Panc1 (cell line): ENCODE results near the gene PDLIM4. TPM values are rescaled to one million over a fixed set of nuclear protein-coding genes. Genes with fewer than 3 reads are reported as not detected.

Experiments
- ATAC-seq: fragments of 200-7000 bp; cut with Tn5 transposase; 2 replicates; pipeline ENCODE4 v1.9.1; 2020; ENCODE audit warnings: mild to moderate bottlenecking, moderate library complexity
- BruUV-seq: library from RNA; stranded (reverse); fragments of 400-500 nt; replicated peaks from 2 replicates; lab custom pipeline; 2021; lab: Mats Ljungman, UMichigan
- CTCF ChIA-PET: fragments of 300-600 bp; sonication (Branson Sonifier 250); formaldehyde crosslinking; loops from one replicate; lab custom pipeline; 2022; ENCODE audit warnings: antibody characterized with exemption; lab: Charles Lee
- POLR2A ChIA-PET: fragments of 300-600 bp; sonication (Branson Sonifier 250); formaldehyde crosslinking; loops from one replicate; lab custom pipeline; 2022; ENCODE audit warnings: antibody characterized with exemption; lab: Charles Lee
- DNase-seq: peaks from one replicate; pipeline ENCODE4 v3.0.0-alpha.2; 2010; ENCODE audit warnings: low read depth, low spot score
- H3K27ac ChIP-seq: 2 replicates; pipeline ENCODE4 v1.5.1; 2011; ENCODE audit warnings: mild to moderate bottlenecking, low read length, inconsistent platforms
- H3K27me3 ChIP-seq: fragments of 200-500 bp; sonication (Bioruptor generic); 2 replicates; pipeline ENCODE4 v1.6.0; 2014; ENCODE audit warnings: low read length, inconsistent platforms; ENCODE audit not compliant: control insufficient read depth, insufficient read depth
- H3K36me3 ChIP-seq: fragments of 200-500 bp; sonication (Bioruptor generic); 2 replicates; pipeline ENCODE4 v1.5.1; 2014; ENCODE audit warnings: inconsistent platforms, mild to moderate bottlenecking, low read length, moderate library complexity; ENCODE audit not compliant: control insufficient read depth, insufficient read depth
- H3K4me1 ChIP-seq: 2 replicates; pipeline ENCODE4 v1.5.1; 2011; ENCODE audit warnings: inconsistent platforms, mild to moderate bottlenecking, low read length, moderate library complexity; ENCODE audit not compliant: control insufficient read depth, insufficient read depth
- H3K4me3 ChIP-seq, 2 experiments: 2 replicates each; pipeline ENCODE4 v1.5.1; 2011 to 2012; ENCODE audit warnings: low read depth in 2 of 2, low read length in 2 of 2, mild to moderate bottlenecking in 2 of 2, inconsistent platforms in 1 of 2, moderate library complexity in 1 of 2
- H3K9me3 ChIP-seq: fragments of 200-500 bp; sonication (Bioruptor generic); 2 replicates; pipeline ENCODE4 v1.5.1; 2014; ENCODE audit warnings: low read depth, mild to moderate bottlenecking, inconsistent platforms, low read length, moderate library complexity; ENCODE audit not compliant: control insufficient read depth, insufficient read depth
- POLR2AphosphoS5 ChIP-seq: IDR thresholded peaks from 2 replicates; pipeline ENCODE4 v1.6.1; 2012; ENCODE audit warnings: mild to moderate bottlenecking, low read depth, low read length, moderate library complexity
- SIN3A ChIP-seq: IDR thresholded peaks from 2 replicates; pipeline ENCODE4 v1.6.1; 2012; ENCODE audit warnings: low read depth, mild to moderate bottlenecking, low read length, moderate library complexity, borderline replicate concordance; ENCODE audit not compliant: insufficient read depth
- TCF7L2 ChIP-seq: IDR thresholded peaks from 2 replicates; pipeline ENCODE4 v1.6.1; 2011; ENCODE audit warnings: mild to moderate bottlenecking, low read depth, low read length, inconsistent platforms
- in situ Hi-C: cut with HindIII; loops from 2 replicates; pipeline ENCODE4 v1.10.0; 2016; ENCODE audit warnings: low sequenced_read_pairs, low pct_unique_long_range_greater_than_20kb
- intact Hi-C: fragments of 100-400 bp; cut with micrococcal nuclease; formaldehyde crosslinking; loops from one replicate; pipeline ENCODE4 v1.10.0; 2022; ENCODE audit not compliant: unreplicated experiment
- total RNA-seq: library from RNA; stranded (reverse); gene quantifications from one replicate; pipeline ENCODE4 v1.2.1, GENCODE V29; 2021; ENCODE audit not compliant: unreplicated experiment
- TF ChIP-seq, protein P1 (sequence below), 2 experiments: IDR thresholded peaks; 2 replicates each; pipeline ENCODE4 v1.6.1; 2011 to 2012; ENCODE audit warnings: low read depth in 2 of 2, control low read depth in 1 of 2, low read length in 1 of 2, mild to moderate bottlenecking in 1 of 2, moderate library complexity in 1 of 2; ENCODE audit not compliant: insufficient read depth in 1 of 2
- TF ChIP-seq, protein P2 (sequence below): fragments of 450-650 bp; IDR thresholded peaks from 2 replicates; pipeline ENCODE4 v1.5.1; 2017; ENCODE audit warnings: mild to moderate bottlenecking

Gene PDLIM4
- total RNA-seq, 1 experiment from 2014 or later: 9.9 TPM

DNA sequence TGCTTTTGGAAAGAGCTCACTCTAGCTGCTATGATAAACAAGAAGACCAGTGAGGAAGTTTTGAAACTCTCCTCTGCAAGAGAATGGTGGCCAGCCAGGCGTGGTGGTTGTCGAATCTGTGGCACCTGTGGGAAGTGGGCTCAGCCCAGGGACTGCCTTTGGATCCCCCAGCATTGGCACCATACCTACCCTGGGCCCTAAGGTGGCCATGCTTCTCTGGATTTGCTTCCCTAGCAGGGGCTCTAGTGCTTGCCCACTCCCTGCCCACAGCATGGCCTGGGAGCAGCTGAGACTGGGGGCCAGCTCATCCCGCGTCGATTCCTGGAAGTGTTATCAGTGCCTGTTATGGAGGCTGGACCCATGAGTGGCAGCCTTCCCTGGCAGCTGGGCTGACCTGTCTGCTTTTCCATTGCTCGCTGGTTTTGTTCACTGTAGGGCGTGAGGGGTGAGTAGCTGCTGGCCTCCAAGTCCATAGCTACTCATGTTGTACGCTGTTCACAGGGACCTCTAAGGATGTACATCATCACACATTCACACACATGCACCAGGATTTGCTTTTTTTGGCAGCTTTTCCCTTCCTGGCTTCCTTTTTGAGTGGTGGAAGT, 39.0 kb downstream of the PDLIM4 start:
- TF ChIP-seq, protein P1, sequence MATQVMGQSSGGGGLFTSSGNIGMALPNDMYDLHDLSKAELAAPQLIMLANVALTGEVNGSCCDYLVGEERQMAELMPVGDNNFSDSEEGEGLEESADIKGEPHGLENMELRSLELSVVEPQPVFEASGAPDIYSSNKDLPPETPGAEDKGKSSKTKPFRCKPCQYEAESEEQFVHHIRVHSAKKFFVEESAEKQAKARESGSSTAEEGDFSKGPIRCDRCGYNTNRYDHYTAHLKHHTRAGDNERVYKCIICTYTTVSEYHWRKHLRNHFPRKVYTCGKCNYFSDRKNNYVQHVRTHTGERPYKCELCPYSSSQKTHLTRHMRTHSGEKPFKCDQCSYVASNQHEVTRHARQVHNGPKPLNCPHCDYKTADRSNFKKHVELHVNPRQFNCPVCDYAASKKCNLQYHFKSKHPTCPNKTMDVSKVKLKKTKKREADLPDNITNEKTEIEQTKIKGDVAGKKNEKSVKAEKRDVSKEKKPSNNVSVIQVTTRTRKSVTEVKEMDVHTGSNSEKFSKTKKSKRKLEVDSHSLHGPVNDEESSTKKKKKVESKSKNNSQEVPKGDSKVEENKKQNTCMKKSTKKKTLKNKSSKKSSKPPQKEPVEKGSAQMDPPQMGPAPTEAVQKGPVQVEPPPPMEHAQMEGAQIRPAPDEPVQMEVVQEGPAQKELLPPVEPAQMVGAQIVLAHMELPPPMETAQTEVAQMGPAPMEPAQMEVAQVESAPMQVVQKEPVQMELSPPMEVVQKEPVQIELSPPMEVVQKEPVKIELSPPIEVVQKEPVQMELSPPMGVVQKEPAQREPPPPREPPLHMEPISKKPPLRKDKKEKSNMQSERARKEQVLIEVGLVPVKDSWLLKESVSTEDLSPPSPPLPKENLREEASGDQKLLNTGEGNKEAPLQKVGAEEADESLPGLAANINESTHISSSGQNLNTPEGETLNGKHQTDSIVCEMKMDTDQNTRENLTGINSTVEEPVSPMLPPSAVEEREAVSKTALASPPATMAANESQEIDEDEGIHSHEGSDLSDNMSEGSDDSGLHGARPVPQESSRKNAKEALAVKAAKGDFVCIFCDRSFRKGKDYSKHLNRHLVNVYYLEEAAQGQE (IDR thresholded peaks at IDR 0.05; ENCODE audit: insufficient read depth in 1 of 2, low read depth in 2 of 2, low read length in 1 of 2): no peak
- TF ChIP-seq TCF7L2 (no peak), POLR2AphosphoS5 (no peak)
- no peaks in the 10 kb centered on the region for H3K27me3 ChIP-seq
- H3K4me3 ChIP-seq: no peak overlapping the region
- H3K36me3 ChIP-seq: no peaks in the 10 kb centered on the region
- H3K27ac ChIP-seq: no peak overlapping the region
- POLR2A ChIA-PET: no interaction called here
- in situ Hi-C loops: no loop called here
- H3K4me1 ChIP-seq: peaks cover 18% of the 10 kb centered on the region
- no peak for DNase-seq
- ATAC-seq: no peak
- no peaks in the 10 kb centered on the region for H3K9me3 ChIP-seq
- intact Hi-C loops: no loop called here
- CTCF ChIA-PET: no interaction called here
- BruUV-seq: TSS peak; percentile 44

DNA sequence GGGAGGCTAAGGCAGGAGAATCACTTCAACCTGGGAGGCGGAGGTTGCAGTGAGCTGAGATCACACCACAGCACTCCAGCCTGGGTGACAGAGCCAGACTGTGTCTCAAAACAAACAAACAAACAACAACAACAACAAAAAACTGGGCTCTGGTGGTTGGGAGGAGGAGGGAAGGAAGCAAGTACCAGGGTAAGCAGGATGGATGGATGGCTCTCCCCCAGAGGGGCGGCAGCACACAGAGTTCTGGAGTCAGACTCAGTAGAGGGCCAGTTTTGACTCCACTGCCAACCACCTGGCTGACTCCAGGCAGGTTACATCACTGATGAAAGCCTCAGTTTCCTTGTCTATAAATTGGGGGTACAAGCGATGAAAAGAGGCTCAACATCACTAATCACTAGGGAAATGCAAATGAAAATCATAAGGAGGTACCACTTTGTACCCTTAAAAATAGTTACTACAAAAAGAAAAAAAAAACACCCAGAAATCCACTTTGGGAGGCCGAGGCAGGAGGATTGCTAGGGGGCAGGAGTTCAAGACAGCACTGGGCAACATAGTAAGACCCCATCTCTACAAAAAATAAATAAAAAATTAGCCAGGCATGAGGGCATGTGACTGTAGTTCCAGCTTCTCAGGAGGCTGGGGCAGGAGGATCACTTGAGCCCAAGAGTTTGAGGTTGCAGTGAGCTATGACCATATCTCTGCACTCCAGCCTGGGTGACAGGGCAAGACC, 39.9 kb downstream of the PDLIM4 start:
- ATAC-seq (no peak), DNase-seq (no peak)
- in situ Hi-C loops (no loop called here), intact Hi-C loops (no loop called here)
- Histone ChIP-seq H3K27ac (no peak overlapping the region), H3K27me3 (no peaks in the 10 kb centered on the region), H3K9me3 (no peaks in the 10 kb centered on the region), H3K4me1 (peaks cover 18% of the 10 kb centered on the region), H3K36me3 (no peaks in the 10 kb centered on the region), H3K4me3 (no peak overlapping the region)
- BruUV-seq: no TSS peak
- TF ChIP-seq SIN3A (no peak), POLR2AphosphoS5 (no peak), TCF7L2 (no peak)
- TF ChIP-seq, protein P2, sequence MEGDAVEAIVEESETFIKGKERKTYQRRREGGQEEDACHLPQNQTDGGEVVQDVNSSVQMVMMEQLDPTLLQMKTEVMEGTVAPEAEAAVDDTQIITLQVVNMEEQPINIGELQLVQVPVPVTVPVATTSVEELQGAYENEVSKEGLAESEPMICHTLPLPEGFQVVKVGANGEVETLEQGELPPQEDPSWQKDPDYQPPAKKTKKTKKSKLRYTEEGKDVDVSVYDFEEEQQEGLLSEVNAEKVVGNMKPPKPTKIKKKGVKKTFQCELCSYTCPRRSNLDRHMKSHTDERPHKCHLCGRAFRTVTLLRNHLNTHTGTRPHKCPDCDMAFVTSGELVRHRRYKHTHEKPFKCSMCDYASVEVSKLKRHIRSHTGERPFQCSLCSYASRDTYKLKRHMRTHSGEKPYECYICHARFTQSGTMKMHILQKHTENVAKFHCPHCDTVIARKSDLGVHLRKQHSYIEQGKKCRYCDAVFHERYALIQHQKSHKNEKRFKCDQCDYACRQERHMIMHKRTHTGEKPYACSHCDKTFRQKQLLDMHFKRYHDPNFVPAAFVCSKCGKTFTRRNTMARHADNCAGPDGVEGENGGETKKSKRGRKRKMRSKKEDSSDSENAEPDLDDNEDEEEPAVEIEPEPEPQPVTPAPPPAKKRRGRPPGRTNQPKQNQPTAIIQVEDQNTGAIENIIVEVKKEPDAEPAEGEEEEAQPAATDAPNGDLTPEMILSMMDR: no peak
- TF ChIP-seq, protein P1 (IDR thresholded peaks at IDR 0.05; ENCODE audit: insufficient read depth in 1 of 2, low read depth in 2 of 2, low read length in 1 of 2): no peak
- ChIA-PET POLR2A (no interaction called here), CTCF (no interaction called here)
